Neural progenitor cell (in vitro differentiated cells): ENCODE measurements around the gene VPS37D.

Source experiments
- EZH2 ChIP-seq: fragments of 200-600 bp; sonication (generic); IDR thresholded peaks from 2 replicates; pipeline ENCODE4 v1.6.1; 2017; ENCODE audit warnings: antibody characterized with exemption, mild to moderate bottlenecking, moderate library complexity
- EZH2phosphoT487 ChIP-seq: fragments of 200-600 bp; sonication (generic); IDR thresholded peaks from 2 replicates; pipeline ENCODE4 v1.6.1; 2017; ENCODE audit warnings: antibody characterized with exemption
- TF ChIP-seq, protein P1 (sequence below): fragments of 200-600 bp; sonication (generic); IDR thresholded peaks from 2 replicates; pipeline ENCODE4 v1.5.1; 2017; ENCODE audit warnings: antibody characterized with exemption, mild to moderate bottlenecking

DNA sequence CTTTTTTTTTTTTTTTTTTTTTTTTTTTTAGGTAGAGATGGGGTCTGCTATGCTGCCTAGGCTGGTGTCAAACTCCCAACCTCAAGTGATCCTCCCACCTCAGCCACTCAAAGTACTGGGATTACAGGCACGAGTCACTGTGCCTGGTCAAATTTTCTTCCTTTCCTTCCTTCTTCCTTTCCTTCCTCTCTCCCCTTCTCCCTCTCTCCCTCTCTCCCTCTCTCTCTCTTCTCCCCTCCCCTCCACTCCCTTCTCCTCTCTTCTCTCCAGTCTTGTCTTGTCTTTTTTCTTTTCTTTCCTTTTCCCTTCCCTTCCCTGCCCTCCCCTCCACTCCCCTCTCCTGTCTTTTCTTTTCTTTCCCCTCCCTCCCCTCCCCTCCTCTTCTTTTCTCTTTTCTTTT is 36.1 kb upstream of the VPS37D start:
- TF ChIP-seq, protein P1, sequence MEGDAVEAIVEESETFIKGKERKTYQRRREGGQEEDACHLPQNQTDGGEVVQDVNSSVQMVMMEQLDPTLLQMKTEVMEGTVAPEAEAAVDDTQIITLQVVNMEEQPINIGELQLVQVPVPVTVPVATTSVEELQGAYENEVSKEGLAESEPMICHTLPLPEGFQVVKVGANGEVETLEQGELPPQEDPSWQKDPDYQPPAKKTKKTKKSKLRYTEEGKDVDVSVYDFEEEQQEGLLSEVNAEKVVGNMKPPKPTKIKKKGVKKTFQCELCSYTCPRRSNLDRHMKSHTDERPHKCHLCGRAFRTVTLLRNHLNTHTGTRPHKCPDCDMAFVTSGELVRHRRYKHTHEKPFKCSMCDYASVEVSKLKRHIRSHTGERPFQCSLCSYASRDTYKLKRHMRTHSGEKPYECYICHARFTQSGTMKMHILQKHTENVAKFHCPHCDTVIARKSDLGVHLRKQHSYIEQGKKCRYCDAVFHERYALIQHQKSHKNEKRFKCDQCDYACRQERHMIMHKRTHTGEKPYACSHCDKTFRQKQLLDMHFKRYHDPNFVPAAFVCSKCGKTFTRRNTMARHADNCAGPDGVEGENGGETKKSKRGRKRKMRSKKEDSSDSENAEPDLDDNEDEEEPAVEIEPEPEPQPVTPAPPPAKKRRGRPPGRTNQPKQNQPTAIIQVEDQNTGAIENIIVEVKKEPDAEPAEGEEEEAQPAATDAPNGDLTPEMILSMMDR: no peak
- TF ChIP-seq EZH2 (no peak), EZH2phosphoT487 (no peak)
